Measurements from ENCODE around the gene ZFYVE1. TPM values are rescaled to one million over a fixed set of nuclear protein-coding genes. Genes with fewer than 3 reads are reported as not detected.

ZFYVE1 gene
- total and polyA plus RNA-seq, 2 of the 13 experiments (the other 11 are each of a cell fraction or from before 2014, with no cell fraction given): 2.6 to 5.3 TPM

- no peak for TF ChIP-seq POGK (CRISPR knock-in tag; conservative IDR thresholded peaks at IDR 0.05)
- TF ChIP-seq MED1 (CRISPR knock-in tag; IDR thresholded peaks at IDR 0.05): peak; percentile 14; the same call in 1 of the 2 replicates
- no peak for TF ChIP-seq MATR3 (CRISPR knock-in tag; IDR thresholded peaks at IDR 0.05)
- no peak for TF ChIP-seq FLYWCH1 (CRISPR knock-in tag; IDR thresholded peaks at IDR 0.05)
- TF ChIP-seq NFIC (IDR thresholded peaks at IDR 0.05; ENCODE audit: low read length): no peak
- TF ChIP-seq ZNF766 (CRISPR knock-in tag; IDR thresholded peaks at IDR 0.05; ENCODE audit: borderline replicate concordance): no peak
- no peak for TF ChIP-seq ZNF652 (CRISPR knock-in tag; IDR thresholded peaks at IDR 0.05; ENCODE audit: borderline replicate concordance, low read depth)
- TF ChIP-seq AGO2 (optimal IDR thresholded peaks at IDR 0.05; ENCODE audit: low read depth, low read length): no peak
- TF ChIP-seq SP2 (CRISPR knock-in tag; IDR thresholded peaks at IDR 0.05): peak; percentile 54; the same call in 1 of the 2 replicates
- peak; percentile 58; the same call in 1 of the 2 replicates for TF ChIP-seq ZNF619 (CRISPR knock-in tag; IDR thresholded peaks at IDR 0.05)
- peak; percentile 53 to 54; a peak in 3 of 4 replicates for TF ChIP-seq HMGXB4 (CRISPR knock-in tag; IDR thresholded peaks at IDR 0.05; ENCODE audit: borderline replicate concordance in 1 of 2, low read depth in 1 of 2)
- TF ChIP-seq ZNF674 (CRISPR knock-in tag; IDR thresholded peaks at IDR 0.05; ENCODE audit: low read depth): no peak
- TF ChIP-seq ZFY (CRISPR knock-in tag; IDR thresholded peaks at IDR 0.05): peak; percentile 71
- TF ChIP-seq BORCS8-MEF2B (CRISPR knock-in tag; IDR thresholded peaks at IDR 0.05): peak; percentile 58; the same call in 1 of the 2 replicates
- peak; percentile 62 for TF ChIP-seq MNT (IDR thresholded peaks at IDR 0.05)
- TF ChIP-seq GZF1 (CRISPR knock-in tag; IDR thresholded peaks at IDR 0.05): no peak
- peak; percentile 58; the same call in 1 of the 2 replicates for TF ChIP-seq ZNF225 (CRISPR knock-in tag; IDR thresholded peaks at IDR 0.05)
- peak; percentile 90 for TF ChIP-seq SP4 (CRISPR knock-in tag; IDR thresholded peaks at IDR 0.05)
- peak; percentile 85 for TF ChIP-seq MXD4 (CRISPR knock-in tag; IDR thresholded peaks at IDR 0.05)
- peak; percentile 15; the same call in 1 of the 2 replicates for TF ChIP-seq ZNF281 (CRISPR knock-in tag; IDR thresholded peaks at IDR 0.05; ENCODE audit: borderline replicate concordance)
- no peak for TF ChIP-seq RFX1 (IDR thresholded peaks at IDR 0.05)
- TF ChIP-seq ZMYM4 (CRISPR knock-in tag; IDR thresholded peaks at IDR 0.05): peak; percentile 60
- no peak for TF ChIP-seq ZNF44 (CRISPR knock-in tag; IDR thresholded peaks at IDR 0.05)
- no peak for TF ChIP-seq ZNF549 (CRISPR knock-in tag; IDR thresholded peaks at IDR 0.05)
Observed at GRCh38 chr14:73026845-73027542, at the start of gene ZFYVE1 (continued).

Measured in HepG2 (cell line).